AG09309 (cell line): ENCODE measurements around the gene SSNA1.

Source experiments
- DNase-seq: peaks from one replicate; pipeline ENCODE4 v3.0.0-alpha.2; 2010; ENCODE audit warnings: low read depth
- H3K4me3 ChIP-seq: 2 replicates; pipeline ENCODE4 v1.5.1; 2011; ENCODE audit warnings: mild to moderate bottlenecking, low read depth, low read length, moderate library complexity; ENCODE audit not compliant: control insufficient read depth
- TF ChIP-seq, protein P1 (sequence below): IDR thresholded peaks from 2 replicates; pipeline ENCODE4 v1.5.1; 2011; ENCODE audit warnings: mild to moderate bottlenecking, low read depth, low read length, inconsistent platforms; ENCODE audit not compliant: insufficient read depth, control insufficient read depth; ENCODE audit errors: missing control alignments

The SSNA1 gene

GRCh38 chr9:137190315-137190856 lies 1.9 kb downstream of the SSNA1 start:
- TF ChIP-seq, protein P1, sequence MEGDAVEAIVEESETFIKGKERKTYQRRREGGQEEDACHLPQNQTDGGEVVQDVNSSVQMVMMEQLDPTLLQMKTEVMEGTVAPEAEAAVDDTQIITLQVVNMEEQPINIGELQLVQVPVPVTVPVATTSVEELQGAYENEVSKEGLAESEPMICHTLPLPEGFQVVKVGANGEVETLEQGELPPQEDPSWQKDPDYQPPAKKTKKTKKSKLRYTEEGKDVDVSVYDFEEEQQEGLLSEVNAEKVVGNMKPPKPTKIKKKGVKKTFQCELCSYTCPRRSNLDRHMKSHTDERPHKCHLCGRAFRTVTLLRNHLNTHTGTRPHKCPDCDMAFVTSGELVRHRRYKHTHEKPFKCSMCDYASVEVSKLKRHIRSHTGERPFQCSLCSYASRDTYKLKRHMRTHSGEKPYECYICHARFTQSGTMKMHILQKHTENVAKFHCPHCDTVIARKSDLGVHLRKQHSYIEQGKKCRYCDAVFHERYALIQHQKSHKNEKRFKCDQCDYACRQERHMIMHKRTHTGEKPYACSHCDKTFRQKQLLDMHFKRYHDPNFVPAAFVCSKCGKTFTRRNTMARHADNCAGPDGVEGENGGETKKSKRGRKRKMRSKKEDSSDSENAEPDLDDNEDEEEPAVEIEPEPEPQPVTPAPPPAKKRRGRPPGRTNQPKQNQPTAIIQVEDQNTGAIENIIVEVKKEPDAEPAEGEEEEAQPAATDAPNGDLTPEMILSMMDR, result no peak
- DNase-seq, result no peak

GRCh38 chr9:137191245-137191644 lies 2.8 kb downstream of the SSNA1 start:
- TF ChIP-seq, protein P1, result no peak
- DNase-seq, result no peak
- no peak overlapping the region for H3K4me3 ChIP-seq

More at GRCh38 chr9:137190315-137190856, 1.9 kb downstream of the SSNA1 start:
- no peak overlapping the region; the same call in 1 of the 2 replicates for H3K4me3 ChIP-seq

DNA sequence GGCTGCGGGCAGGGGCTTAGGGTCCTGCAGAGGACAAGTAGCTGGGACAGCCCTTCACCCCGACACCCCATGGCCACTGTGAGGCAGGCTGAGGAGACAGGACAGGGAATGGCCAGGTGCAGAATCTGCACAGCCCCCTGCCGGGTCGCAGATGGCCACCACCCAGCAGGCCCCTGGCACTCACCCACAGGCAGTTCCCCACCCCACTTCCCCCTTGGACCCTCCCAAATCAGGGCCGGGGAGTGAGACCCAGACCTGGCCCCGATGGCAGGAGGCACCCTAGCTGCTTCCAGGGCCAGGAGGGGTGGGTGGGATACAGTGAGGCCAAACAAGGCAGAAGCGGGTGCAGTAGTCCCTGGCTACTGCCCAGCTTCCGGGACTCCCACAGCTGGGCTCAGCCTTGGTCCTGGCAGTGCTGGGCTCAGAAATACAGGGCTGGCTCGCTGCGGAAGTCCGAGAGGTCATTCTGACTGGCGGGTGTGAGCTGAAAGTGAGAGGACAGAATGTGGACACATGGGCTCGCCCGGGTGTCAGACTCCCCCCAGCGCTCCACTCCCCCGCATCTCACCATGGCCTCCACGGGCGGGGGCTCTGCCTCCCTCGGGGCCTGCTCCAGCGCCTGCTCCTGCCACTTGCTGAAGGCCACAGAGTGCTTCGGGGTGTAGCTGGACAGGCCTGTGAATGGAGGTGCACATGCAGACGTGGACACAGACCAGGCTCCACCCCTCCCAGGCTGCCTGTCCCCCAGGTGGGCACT lies 3.4 kb downstream of the SSNA1 start:
- no peak overlapping the region for H3K4me3 ChIP-seq
- TF ChIP-seq, protein P1, result no peak
- DNase-seq, result no peak

- DNase-seq, result no peak
- TF ChIP-seq, protein P1, result no peak
- no peak overlapping the region for H3K4me3 ChIP-seq
These were observed 3.9 kb downstream of the SSNA1 start for GRCh38 chr9:137192448-137192780.

- H3K4me3 ChIP-seq, result no peak overlapping the region
- TF ChIP-seq, protein P1, result no peak
- no peak for DNase-seq
These were observed 4.4 kb downstream of the SSNA1 start for GRCh38 chr9:137192859-137193258.

- TF ChIP-seq, protein P1, result no peak
- H3K4me3 ChIP-seq, result no peak overlapping the region
- DNase-seq, result no peak
These were observed 5.3 kb downstream of the SSNA1 start for GRCh38 chr9:137193771-137194170.
